Upper lobe of right lung (tissue), 1 donor: ENCODE data around the gene CCL22. TPM values are rescaled to one million over a fixed set of nuclear protein-coding genes. Genes with fewer than 3 reads are reported as not detected.
A peak's percentile ranks its signal among the peaks of the same experiment; 100 is the strongest.

Experiments used
- ATAC-seq: fragments of 200-7000 bp; cut with Tn5 transposase; one replicate; pipeline ENCODE4 v1.9.1; 2020; ENCODE audit warnings: mild to moderate bottlenecking, moderate library complexity
- DNase-seq: peaks from one replicate; pipeline ENCODE4 v3.0.0-alpha.2; 2020
- H3K27ac ChIP-seq: fragments of 200-600 bp; one replicate; pipeline ENCODE4 v1.8.0; 2022
- H3K27me3 ChIP-seq: fragments of 200-600 bp; one replicate; pipeline ENCODE4 v1.8.0; 2022; ENCODE audit warnings: mild to moderate bottlenecking
- H3K36me3 ChIP-seq: fragments of 200-600 bp; one replicate; pipeline ENCODE4 v1.8.0; 2022
- H3K4me1 ChIP-seq: fragments of 200-600 bp; one replicate; pipeline ENCODE4 v1.8.0; 2022
- H3K4me3 ChIP-seq: fragments of 200-600 bp; one replicate; pipeline ENCODE4 v1.8.0; 2022; ENCODE audit warnings: mild to moderate bottlenecking
- H3K9me3 ChIP-seq: fragments of 200-600 bp; one replicate; pipeline ENCODE4 v1.8.0; 2022
- intact Hi-C: fragments of 100-400 bp; cut with DNase I; formaldehyde crosslinking; loops from one replicate; pipeline ENCODE4 v1.11.0; 2022
- total RNA-seq: library from RNA; stranded (reverse); fragmentation: NEBNext Ultra II Directional; extraction: Animal tissue kit (Norgen Biotek cat#: 25700); gene quantifications from one replicate; pipeline ENCODE4 v1.2.1, GENCODE V29; 2021
- TF ChIP-seq, protein P1 (sequence below): fragments of 200-600 bp; IDR thresholded peaks from one replicate; pipeline ENCODE4 v1.8.0; 2022; ENCODE audit warnings: antibody characterized with exemption
- donor health status: DM: no; HTN: yes; CAD: no; lungs with severe emphysema.

CCL22 gene
- total RNA-seq, 1 donor from 2014 or later, result 3.8 TPM

- TF ChIP-seq, protein P1, sequence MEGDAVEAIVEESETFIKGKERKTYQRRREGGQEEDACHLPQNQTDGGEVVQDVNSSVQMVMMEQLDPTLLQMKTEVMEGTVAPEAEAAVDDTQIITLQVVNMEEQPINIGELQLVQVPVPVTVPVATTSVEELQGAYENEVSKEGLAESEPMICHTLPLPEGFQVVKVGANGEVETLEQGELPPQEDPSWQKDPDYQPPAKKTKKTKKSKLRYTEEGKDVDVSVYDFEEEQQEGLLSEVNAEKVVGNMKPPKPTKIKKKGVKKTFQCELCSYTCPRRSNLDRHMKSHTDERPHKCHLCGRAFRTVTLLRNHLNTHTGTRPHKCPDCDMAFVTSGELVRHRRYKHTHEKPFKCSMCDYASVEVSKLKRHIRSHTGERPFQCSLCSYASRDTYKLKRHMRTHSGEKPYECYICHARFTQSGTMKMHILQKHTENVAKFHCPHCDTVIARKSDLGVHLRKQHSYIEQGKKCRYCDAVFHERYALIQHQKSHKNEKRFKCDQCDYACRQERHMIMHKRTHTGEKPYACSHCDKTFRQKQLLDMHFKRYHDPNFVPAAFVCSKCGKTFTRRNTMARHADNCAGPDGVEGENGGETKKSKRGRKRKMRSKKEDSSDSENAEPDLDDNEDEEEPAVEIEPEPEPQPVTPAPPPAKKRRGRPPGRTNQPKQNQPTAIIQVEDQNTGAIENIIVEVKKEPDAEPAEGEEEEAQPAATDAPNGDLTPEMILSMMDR, result no peak
- Histone ChIP-seq H3K36me3 (no peaks in the 10 kb centered on the region), H3K9me3 (no peaks in the 10 kb centered on the region), H3K27me3 (no peaks in the 10 kb centered on the region), H3K4me1 (no peaks in the 10 kb centered on the region), H3K27ac (no peak overlapping the region), H3K4me3 (no peak overlapping the region)
- DNase-seq (no peak), ATAC-seq (peak; percentile 11)
- intact Hi-C loops, result no loop called here
Measured at GRCh38 chr16:57361404-57361803, 2.8 kb downstream of the CCL22 start.

- no peak overlapping the region for H3K27ac ChIP-seq
- no peaks in the 10 kb centered on the region for H3K36me3 ChIP-seq
- DNase-seq (no peak), ATAC-seq (no peak)
- TF ChIP-seq, protein P1, result no peak
- H3K4me1 ChIP-seq, result no peaks in the 10 kb centered on the region
- H3K27me3 ChIP-seq, result no peaks in the 10 kb centered on the region
- intact Hi-C loops, result no loop called here
- H3K4me3 ChIP-seq, result no peak overlapping the region
- H3K9me3 ChIP-seq, result no peaks in the 10 kb centered on the region
Measured at GRCh38 chr16:57364143-57364542, 5.6 kb downstream of the CCL22 start.

DNA sequence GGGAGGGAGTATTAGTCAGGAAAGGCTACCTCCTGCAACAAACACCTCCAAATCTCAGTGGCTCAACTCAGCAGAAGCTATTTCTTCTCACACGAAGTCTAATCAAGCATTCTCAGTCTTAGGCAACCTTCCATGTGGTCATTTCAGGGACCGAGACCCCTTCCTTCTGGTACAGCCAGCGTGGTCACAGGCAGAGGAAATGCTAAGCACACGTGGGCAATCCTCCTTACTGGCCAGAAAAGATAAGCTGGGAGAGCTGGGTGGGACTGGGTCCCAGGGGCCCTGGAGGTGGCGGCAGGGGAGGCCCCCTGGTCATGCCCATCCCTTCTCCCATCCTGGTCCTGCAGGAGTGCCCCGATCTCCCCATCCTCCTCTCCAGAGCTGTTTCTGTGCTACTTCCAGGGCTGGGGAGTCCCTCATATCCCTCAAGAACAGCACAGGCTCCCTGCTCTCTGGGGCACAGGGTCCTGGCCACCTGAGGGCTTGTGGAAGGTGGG lies 8.0 kb downstream of the CCL22 start:
- ATAC-seq, result peak; percentile 32
- intact Hi-C loops, result no loop called here
- H3K9me3 ChIP-seq, result no peaks in the 10 kb centered on the region
- H3K27ac ChIP-seq, result no peak overlapping the region
- H3K4me3 ChIP-seq, result no peak overlapping the region
- DNase-seq, result no peak
- TF ChIP-seq, protein P1, result no peak
- H3K27me3 ChIP-seq, result no peaks in the 10 kb centered on the region
- no peaks in the 10 kb centered on the region for H3K36me3 ChIP-seq
- no peaks in the 10 kb centered on the region for H3K4me1 ChIP-seq

GRCh38 chr16:57367116-57367752 lies 8.7 kb downstream of the CCL22 start:
- ATAC-seq (no peak), DNase-seq (no peak)
- Histone ChIP-seq H3K9me3 (no peaks in the 10 kb centered on the region), H3K4me1 (no peaks in the 10 kb centered on the region), H3K4me3 (no peak overlapping the region), H3K27me3 (no peaks in the 10 kb centered on the region), H3K27ac (no peak overlapping the region), H3K36me3 (no peaks in the 10 kb centered on the region)
- TF ChIP-seq, protein P1, result no peak
- intact Hi-C loops, result no loop called here

- Histone ChIP-seq H3K27me3 (no peaks in the 10 kb centered on the region), H3K4me1 (no peaks in the 10 kb centered on the region), H3K27ac (peak overlapping the region; percentile 67), H3K36me3 (no peaks in the 10 kb centered on the region), H3K4me3 (peak overlapping the region; percentile 47), H3K9me3 (no peaks in the 10 kb centered on the region)
- intact Hi-C loops, result loop anchor here (5.0 kb wide), 1 partner anchor 64 kb away; no protein-coding TSS in a partner anchor
- DNase-seq (no peak), ATAC-seq (no peak)
- TF ChIP-seq, protein P1, result no peak
Measured at GRCh38 chr16:57371494-57372371, 13.2 kb downstream of the CCL22 start.
